Body of pancreas (tissue), 4 donors: ENCODE measurements around the gene IL24.

ENCODE experiments used
- POLR2A ChIP-seq, 3 donors: fragments of 450-650 bp; IDR thresholded peaks; one replicate each; pipeline ENCODE4 v1.6.1; 2016; ENCODE audit warnings: antibody characterized with exemption in 3 of 3, mild to moderate bottlenecking in 2 of 3
- TF ChIP-seq, protein P1 (sequence below), 7 experiments: fragments of 450-650 bp in 4 of 7; fragments of 200-600 bp in 3 of 7; sonication (generic) in 3 of 7; IDR thresholded peaks; one replicate each; pipeline ENCODE4 v1.5.1; 2016 to 2019; ENCODE audit warnings: antibody characterized with exemption in 7 of 7

- TF ChIP-seq, protein P1, sequence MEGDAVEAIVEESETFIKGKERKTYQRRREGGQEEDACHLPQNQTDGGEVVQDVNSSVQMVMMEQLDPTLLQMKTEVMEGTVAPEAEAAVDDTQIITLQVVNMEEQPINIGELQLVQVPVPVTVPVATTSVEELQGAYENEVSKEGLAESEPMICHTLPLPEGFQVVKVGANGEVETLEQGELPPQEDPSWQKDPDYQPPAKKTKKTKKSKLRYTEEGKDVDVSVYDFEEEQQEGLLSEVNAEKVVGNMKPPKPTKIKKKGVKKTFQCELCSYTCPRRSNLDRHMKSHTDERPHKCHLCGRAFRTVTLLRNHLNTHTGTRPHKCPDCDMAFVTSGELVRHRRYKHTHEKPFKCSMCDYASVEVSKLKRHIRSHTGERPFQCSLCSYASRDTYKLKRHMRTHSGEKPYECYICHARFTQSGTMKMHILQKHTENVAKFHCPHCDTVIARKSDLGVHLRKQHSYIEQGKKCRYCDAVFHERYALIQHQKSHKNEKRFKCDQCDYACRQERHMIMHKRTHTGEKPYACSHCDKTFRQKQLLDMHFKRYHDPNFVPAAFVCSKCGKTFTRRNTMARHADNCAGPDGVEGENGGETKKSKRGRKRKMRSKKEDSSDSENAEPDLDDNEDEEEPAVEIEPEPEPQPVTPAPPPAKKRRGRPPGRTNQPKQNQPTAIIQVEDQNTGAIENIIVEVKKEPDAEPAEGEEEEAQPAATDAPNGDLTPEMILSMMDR (IDR thresholded peaks at IDR 0.05), result no peak
- TF ChIP-seq POLR2A (IDR thresholded peaks at IDR 0.05), result no peak
Observed at GRCh38 chr1:206949641-206950040, 52.4 kb downstream of the IL24 start.
